AG04450 (cell line): ENCODE measurements around the gene L2HGDH. TPM values are rescaled to one million over a fixed set of nuclear protein-coding genes. Genes with fewer than 3 reads are reported as not detected.
"Not testable (repeated sequence)": the region's sequence is repeated elsewhere in the genome, so short reads cannot be mapped to it uniquely, and the experiment has no call there.

Experiments
- CTCF ChIA-PET: fragments of 300-600, 350-600 bp; formaldehyde crosslinking; extraction: SDS; loops from one replicate; lab custom pipeline; 2022; ENCODE audit warnings: antibody characterized with exemption, inconsistent platforms; lab: Charles Lee
- POLR2A ChIA-PET: fragments of 350-600 bp; formaldehyde crosslinking; extraction: SDS; loops from one replicate; lab custom pipeline; 2021; ENCODE audit warnings: antibody characterized with exemption, inconsistent platforms; lab: Yijun Ruan, JAX
- DNase-seq: peaks from one replicate; pipeline ENCODE4 v3.0.0-alpha.2; 2011; ENCODE audit warnings: low read depth, low spot score
- H3K27ac ChIP-seq: one replicate; pipeline ENCODE4 v1.5.1; 2012; ENCODE audit warnings: low read depth, low read length, control low read depth
- H3K27me3 ChIP-seq: one replicate; pipeline ENCODE4 v1.6.0; 2012; ENCODE audit warnings: low read length; ENCODE audit not compliant: control insufficient read depth, insufficient read depth
- H3K4me3 ChIP-seq: 2 replicates; pipeline ENCODE4 v1.5.1; 2011; ENCODE audit warnings: mild to moderate bottlenecking, low read depth, low read length, control low read depth
- H3K9me3 ChIP-seq: 2 replicates; pipeline ENCODE4 v1.5.1; 2012; ENCODE audit warnings: low read length; ENCODE audit not compliant: control insufficient read depth, insufficient read depth
- CTCF ChIP-seq: IDR thresholded peaks from 2 replicates; pipeline ENCODE4 v1.5.1; 2011; ENCODE audit warnings: low read depth, low read length, control low read depth, inconsistent platforms
- polyA plus RNA-seq: library from polyadenylated mRNA; depleted of rRNA; stranded (reverse); fragments of >200 nt; gene quantifications from 2 replicates; pipeline ENCODE4 v1.2.3, GENCODE V29; 2011

Gene L2HGDH
- polyA plus RNA-seq, 1 experiment: 3.6 TPM

- TF ChIP-seq CTCF: no peak
- CTCF ChIA-PET: no interaction called here
- no peak overlapping the region for H3K4me3 ChIP-seq
- POLR2A ChIA-PET: no interaction called here
- DNase-seq: no peak
- no peak overlapping the region for H3K27ac ChIP-seq
- H3K9me3 ChIP-seq: no peaks in the 10 kb centered on the region; the same call in 1 of the 2 replicates
- H3K27me3 ChIP-seq: no peaks in the 10 kb centered on the region
Measured at GRCh38 chr14:50357753-50358395, 45.8 kb upstream of the L2HGDH start.

GRCh38 chr14:50357124-50357523, 45.1 kb upstream of the L2HGDH start:
- ChIA-PET CTCF (no interaction called here), POLR2A (no interaction called here)
- H3K27ac ChIP-seq: no peak overlapping the region
- no peaks in the 10 kb centered on the region; the same call in 1 of the 2 replicates for H3K9me3 ChIP-seq
- no peak overlapping the region for H3K4me3 ChIP-seq
- H3K27me3 ChIP-seq: no peaks in the 10 kb centered on the region
- no peak for DNase-seq
- TF ChIP-seq CTCF: no peak

GRCh38 chr14:50356283-50356682, 44.3 kb upstream of the L2HGDH start:
- H3K4me3 ChIP-seq, H3K9me3 ChIP-seq, POLR2A ChIA-PET, H3K27me3 ChIP-seq, H3K27ac ChIP-seq, DNase-seq: not testable (repeated sequence)
- CTCF ChIA-PET: interaction anchor here (1.4 to 1.6 kb wide), 2 partner anchors 38 to 187 kb away, joined by 3 to 5 read pairs; no protein-coding TSS in a partner anchor

- Histone ChIP-seq H3K27me3 (no peaks in the 10 kb centered on the region), H3K4me3 (no peak overlapping the region), H3K27ac (no peak overlapping the region), H3K9me3 (no peaks in the 10 kb centered on the region)
- ChIA-PET CTCF (interaction anchor here (1.4 to 1.6 kb wide), 2 partner anchors 38 to 187 kb away, joined by 3 to 5 read pairs; no protein-coding TSS in a partner anchor), POLR2A (no interaction called here)
- no peak for DNase-seq
- TF ChIP-seq CTCF: no peak
Measured at GRCh38 chr14:50355692-50356091, 43.7 kb upstream of the L2HGDH start.

GRCh38 chr14:50354527-50354926, 42.5 kb upstream of the L2HGDH start:
- H3K27ac ChIP-seq: no peak overlapping the region
- no peak overlapping the region for H3K4me3 ChIP-seq
- DNase-seq: no peak
- CTCF ChIA-PET: no interaction called here
- no peaks in the 10 kb centered on the region; the same call in 1 of the 2 replicates for H3K9me3 ChIP-seq
- H3K27me3 ChIP-seq: no peaks in the 10 kb centered on the region
- POLR2A ChIA-PET: no interaction called here
- TF ChIP-seq CTCF: no peak
